IPS-NIHi11 (cell line): Measurements from ENCODE around the gene CCDC197.
A peak's percentile ranks its signal among the peaks of the same experiment; 100 is the strongest.

ENCODE experiments used
- DNase-seq: peaks from one replicate; pipeline ENCODE4 v3.0.0; 2012; ENCODE audit warnings: mixed read lengths, low spot score

CCDC197 gene

GRCh38 chr14:93997082-93997481 is at the start of gene CCDC197:
CCDC197 (plus strand) TSS chr14:93997301; CDS start chr14:93998132, 831 bp downstream.
- no peak for DNase-seq

- no peak for DNase-seq
Measured at GRCh38 chr14:93949511-93950075, 47.5 kb upstream of the CCDC197 start.

- no peak for DNase-seq
Measured at GRCh38 chr14:93950948-93951634, 46.0 kb upstream of the CCDC197 start.

- no peak for DNase-seq
Measured at GRCh38 chr14:93951635-93952540, 45.2 kb upstream of the CCDC197 start.

GRCh38 chr14:93952829-93953228 is 44.3 kb upstream of the CCDC197 start:
- DNase-seq: no peak

GRCh38 chr14:93953263-93953662 is 43.8 kb upstream of the CCDC197 start:
- DNase-seq: peak; percentile 67

- no peak for DNase-seq
Measured at GRCh38 chr14:93953739-93954515, 43.2 kb upstream of the CCDC197 start.

GRCh38 chr14:93954516-93954830 is 42.6 kb upstream of the CCDC197 start:
- no peak for DNase-seq

- no peak for DNase-seq
Measured at GRCh38 chr14:93954900-93955849, 41.9 kb upstream of the CCDC197 start.

- DNase-seq: no peak
Measured at GRCh38 chr14:93955850-93956481, 41.1 kb upstream of the CCDC197 start.

GRCh38 chr14:93956514-93957332 is 40.4 kb upstream of the CCDC197 start:
- no peak for DNase-seq

- DNase-seq: no peak
Measured at GRCh38 chr14:93957333-93957710, 39.8 kb upstream of the CCDC197 start.

GRCh38 chr14:93957751-93958566 is 39.1 kb upstream of the CCDC197 start:
- DNase-seq: no peak

GRCh38 chr14:93958567-93959238 is 38.4 kb upstream of the CCDC197 start:
- no peak for DNase-seq

- peak; percentile 71 for DNase-seq
Measured at GRCh38 chr14:93959239-93960107, 37.6 kb upstream of the CCDC197 start.

- no peak for DNase-seq
Measured at GRCh38 chr14:93960108-93960475, 37.0 kb upstream of the CCDC197 start.

- DNase-seq: no peak
Measured at GRCh38 chr14:93960774-93961438, 36.2 kb upstream of the CCDC197 start.
